HepG2 (cell line): ENCODE data around the gene GGACT. TPM values are rescaled to one million over a fixed set of nuclear protein-coding genes. Genes with fewer than 3 reads are reported as not detected.

Experiments used
- FOXA1 ChIP-seq, 2 experiments: fragments of 450-650 bp in 1 of 2; sonication (generic) in 1 of 2; formaldehyde crosslinking in 1 of 2; IDR thresholded peaks; 2 replicates each; pipeline versions ENCODE4 v1.4.0 to v1.6.1; 2016 to 2020; ENCODE audit warnings: missing genetic modification reagents in 1 of 2
- IRX3 ChIP-seq: sonication (generic); formaldehyde crosslinking; IDR thresholded peaks from 2 replicates; pipeline ENCODE4 v1.8.1; 2023; ENCODE audit warnings: mild to moderate bottlenecking, low read depth, missing genetic modification reagents, borderline replicate concordance
- MBNL3 ChIP-seq: fragments of 250-450 bp; sonication (Bioruptor Pico); conservative IDR thresholded peaks from 2 replicates; pipeline ENCODE4 v1.8.0; 2022; ENCODE audit warnings: mild to moderate bottlenecking, inconsistent platforms
- MEIS1 ChIP-seq: sonication (generic); formaldehyde crosslinking; IDR thresholded peaks from 2 replicates; pipeline ENCODE4 v1.9.0; 2021; ENCODE audit warnings: mild to moderate bottlenecking, missing genetic modification reagents, moderate library complexity, borderline replicate concordance
- NR1H2 ChIP-seq: sonication (generic); formaldehyde crosslinking; IDR thresholded peaks from 2 replicates; pipeline ENCODE4 v1.8.1; 2022; ENCODE audit warnings: low read depth, missing genetic modification reagents, borderline replicate concordance
- POGZ ChIP-seq: sonication (generic); formaldehyde crosslinking; IDR thresholded peaks from 2 replicates; pipeline ENCODE4 v1.4.0; 2020; ENCODE audit warnings: mild to moderate bottlenecking, missing genetic modification reagents
- TAF15 ChIP-seq: fragments of 200-400 bp; formaldehyde crosslinking; IDR thresholded peaks from one replicate; pipeline ENCODE4 v1.6.1; 2018; ENCODE audit warnings: mild to moderate bottlenecking, low read depth, low read length; ENCODE audit not compliant: poor library complexity, severe bottlenecking
- ZBTB3 ChIP-seq: sonication (generic); formaldehyde crosslinking; IDR thresholded peaks from 2 replicates; pipeline ENCODE4 v1.4.0; 2020; ENCODE audit warnings: low read depth, mild to moderate bottlenecking, moderate library complexity, missing genetic modification reagents, borderline replicate concordance
- ZFAT ChIP-seq: sonication (generic); formaldehyde crosslinking; conservative IDR thresholded peaks from 2 replicates; pipeline ENCODE4 v1.8.1; 2023; ENCODE audit warnings: missing genetic modification reagents, inconsistent platforms
- ZNF232 ChIP-seq: sonication (generic); formaldehyde crosslinking; IDR thresholded peaks from 2 replicates; pipeline ENCODE4 v1.4.0; 2020; ENCODE audit warnings: missing genetic modification reagents, borderline replicate concordance
- ZNF34 ChIP-seq: sonication (generic); formaldehyde crosslinking; IDR thresholded peaks from 2 replicates; pipeline ENCODE4 v1.4.0; 2020; ENCODE audit warnings: mild to moderate bottlenecking, missing genetic modification reagents, borderline replicate concordance
- ZNF460 ChIP-seq: sonication (generic); formaldehyde crosslinking; IDR thresholded peaks from 2 replicates; pipeline ENCODE4 v1.5.1; 2020; ENCODE audit warnings: missing genetic modification reagents, mild to moderate bottlenecking, borderline replicate concordance
- polyA plus RNA-seq, 8 experiments: library from polyadenylated mRNA; depleted of rRNA in 3 of 8; stranded (reverse) in 7 of 8; unstranded in 1 of 8; fragments of >200 nt; fragmentation: Illumina TruSeq in 4 of 8; extraction: Trizol in 4 of 8; gene quantifications; 2 replicates each; pipeline versions ENCODE4 v1.2.1 to v1.2.3, GENCODE V29; 2011 to 2016; ENCODE audit warnings: low read depth in 4 of 8, missing spikeins in 1 of 8, mixed read lengths in 1 of 8; ENCODE audit not compliant: insufficient read depth in 1 of 8
- total RNA-seq, 5 experiments: library from RNA; depleted of rRNA; stranded (reverse); fragments of >200 nt; fragmentation: Illumina TruSeq; extraction: Trizol; gene quantifications; 2 replicates each; pipeline ENCODE4 v1.2.3, GENCODE V29; 2016; ENCODE audit warnings: low read depth in 1 of 5
- TF ChIP-seq, protein P1 (sequence below): sonication (generic); formaldehyde crosslinking; IDR thresholded peaks from 2 replicates; pipeline ENCODE4 v1.5.0; 2020; ENCODE audit warnings: mild to moderate bottlenecking, missing genetic modification reagents, borderline replicate concordance
- TF ChIP-seq, protein P2 (sequence below): sonication (generic); formaldehyde crosslinking; IDR thresholded peaks from 2 replicates; pipeline ENCODE4 v1.4.0; 2020; ENCODE audit warnings: missing genetic modification reagents
- TF ChIP-seq, protein P3 (sequence below): IDR thresholded peaks from 2 replicates; pipeline ENCODE4 v1.6.1; 2016; ENCODE audit warnings: low read depth, borderline replicate concordance
- TF ChIP-seq, protein P4 (sequence below): sonication (generic); formaldehyde crosslinking; IDR thresholded peaks from 2 replicates; pipeline ENCODE4 v1.4.0; 2020; ENCODE audit warnings: mild to moderate bottlenecking, missing genetic modification reagents
- TF ChIP-seq, protein P5 (sequence below): sonication (generic); formaldehyde crosslinking; IDR thresholded peaks from 2 replicates; pipeline ENCODE4 v1.5.1; 2020; ENCODE audit warnings: mild to moderate bottlenecking, moderate library complexity, missing genetic modification reagents

The GGACT gene
- total and polyA plus RNA-seq, 2 of the 13 experiments (the other 11 are each of a cell fraction or from before 2014, with no cell fraction given): 1.7 to 1.9 TPM

DNA sequence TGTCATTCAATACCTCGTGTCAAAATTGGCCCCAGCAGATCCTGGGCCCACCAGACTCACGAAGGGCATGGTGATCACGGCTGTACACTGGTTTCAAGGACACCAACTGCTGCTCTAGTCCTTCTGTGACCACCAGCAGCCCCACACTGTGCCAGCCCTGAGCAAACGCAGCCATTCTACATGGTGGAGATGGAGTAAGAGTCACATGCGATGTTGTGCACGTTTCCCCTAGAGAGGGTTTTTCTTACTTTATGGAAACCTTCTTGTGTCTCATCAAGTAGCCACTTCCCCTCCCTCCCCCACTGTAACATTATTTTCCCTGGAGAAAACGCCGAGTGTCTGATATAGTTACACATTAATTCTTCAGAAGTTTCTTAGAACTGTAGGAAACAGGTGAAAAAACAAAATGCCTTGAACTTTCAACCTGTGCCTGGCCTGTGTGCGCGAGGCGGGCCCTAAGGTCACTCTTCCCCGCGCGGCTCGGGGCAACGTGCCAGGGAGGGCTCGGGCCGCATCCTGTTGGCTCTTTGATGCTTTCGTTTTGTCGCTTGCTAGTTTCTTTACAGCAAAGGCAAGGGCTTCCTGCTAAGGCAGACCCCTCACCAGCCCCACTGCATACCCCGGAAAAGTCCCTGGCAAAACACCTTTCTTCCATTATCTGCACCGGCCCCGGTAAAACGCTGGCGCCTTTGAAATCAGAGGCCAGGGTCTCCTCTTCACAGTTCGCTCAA lies 44.6 kb downstream of the GGACT start (continued):
- TF ChIP-seq, protein P1, sequence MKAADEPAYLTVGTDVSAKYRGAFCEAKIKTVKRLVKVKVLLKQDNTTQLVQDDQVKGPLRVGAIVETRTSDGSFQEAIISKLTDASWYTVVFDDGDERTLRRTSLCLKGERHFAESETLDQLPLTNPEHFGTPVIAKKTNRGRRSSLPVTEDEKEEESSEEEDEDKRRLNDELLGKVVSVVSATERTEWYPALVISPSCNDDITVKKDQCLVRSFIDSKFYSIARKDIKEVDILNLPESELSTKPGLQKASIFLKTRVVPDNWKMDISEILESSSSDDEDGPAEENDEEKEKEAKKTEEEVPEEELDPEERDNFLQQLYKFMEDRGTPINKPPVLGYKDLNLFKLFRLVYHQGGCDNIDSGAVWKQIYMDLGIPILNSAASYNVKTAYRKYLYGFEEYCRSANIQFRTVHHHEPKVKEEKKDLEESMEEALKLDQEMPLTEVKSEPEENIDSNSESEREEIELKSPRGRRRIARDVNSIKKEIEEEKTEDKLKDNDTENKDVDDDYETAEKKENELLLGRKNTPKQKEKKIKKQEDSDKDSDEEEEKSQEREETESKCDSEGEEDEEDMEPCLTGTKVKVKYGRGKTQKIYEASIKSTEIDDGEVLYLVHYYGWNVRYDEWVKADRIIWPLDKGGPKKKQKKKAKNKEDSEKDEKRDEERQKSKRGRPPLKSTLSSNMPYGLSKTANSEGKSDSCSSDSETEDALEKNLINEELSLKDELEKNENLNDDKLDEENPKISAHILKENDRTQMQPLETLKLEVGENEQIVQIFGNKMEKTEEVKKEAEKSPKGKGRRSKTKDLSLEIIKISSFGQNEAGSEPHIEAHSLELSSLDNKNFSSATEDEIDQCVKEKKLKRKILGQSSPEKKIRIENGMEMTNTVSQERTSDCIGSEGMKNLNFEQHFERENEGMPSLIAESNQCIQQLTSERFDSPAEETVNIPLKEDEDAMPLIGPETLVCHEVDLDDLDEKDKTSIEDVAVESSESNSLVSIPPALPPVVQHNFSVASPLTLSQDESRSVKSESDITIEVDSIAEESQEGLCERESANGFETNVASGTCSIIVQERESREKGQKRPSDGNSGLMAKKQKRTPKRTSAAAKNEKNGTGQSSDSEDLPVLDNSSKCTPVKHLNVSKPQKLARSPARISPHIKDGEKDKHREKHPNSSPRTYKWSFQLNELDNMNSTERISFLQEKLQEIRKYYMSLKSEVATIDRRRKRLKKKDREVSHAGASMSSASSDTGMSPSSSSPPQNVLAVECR (CRISPR knock-in tag): peak; percentile 56; the same call in 1 of the 2 replicates
- TF ChIP-seq NR1H2 (CRISPR knock-in tag): no peak; the same call in 1 of the 2 replicates
- TF ChIP-seq, protein P2, sequence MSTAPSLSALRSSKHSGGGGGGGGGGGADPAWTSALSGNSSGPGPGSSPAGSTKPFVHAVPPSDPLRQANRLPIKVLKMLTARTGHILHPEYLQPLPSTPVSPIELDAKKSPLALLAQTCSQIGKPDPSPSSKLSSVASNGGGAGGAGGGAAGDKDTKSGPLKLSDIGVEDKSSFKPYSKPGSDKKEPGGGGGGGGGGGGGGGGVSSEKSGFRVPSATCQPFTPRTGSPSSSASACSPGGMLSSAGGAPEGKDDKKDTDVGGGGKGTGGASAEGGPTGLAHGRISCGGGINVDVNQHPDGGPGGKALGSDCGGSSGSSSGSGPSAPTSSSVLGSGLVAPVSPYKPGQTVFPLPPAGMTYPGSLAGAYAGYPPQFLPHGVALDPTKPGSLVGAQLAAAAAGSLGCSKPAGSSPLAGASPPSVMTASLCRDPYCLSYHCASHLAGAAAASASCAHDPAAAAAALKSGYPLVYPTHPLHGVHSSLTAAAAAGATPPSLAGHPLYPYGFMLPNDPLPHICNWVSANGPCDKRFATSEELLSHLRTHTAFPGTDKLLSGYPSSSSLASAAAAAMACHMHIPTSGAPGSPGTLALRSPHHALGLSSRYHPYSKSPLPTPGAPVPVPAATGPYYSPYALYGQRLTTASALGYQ: no peak
- TF ChIP-seq ZFAT (CRISPR knock-in tag): no peak
- TF ChIP-seq MEIS1: 0 out of 2 replicates have a peak, but pooled peaks have one; percentile 47
- TF ChIP-seq, protein P3, sequence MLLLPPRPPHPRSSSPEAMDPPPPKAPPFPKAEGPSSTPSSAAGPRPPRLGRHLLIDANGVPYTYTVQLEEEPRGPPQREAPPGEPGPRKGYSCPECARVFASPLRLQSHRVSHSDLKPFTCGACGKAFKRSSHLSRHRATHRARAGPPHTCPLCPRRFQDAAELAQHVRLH (CRISPR knock-in tag): peak; percentile 38; the same call in 1 of the 2 replicates
- TF ChIP-seq, protein P4, sequence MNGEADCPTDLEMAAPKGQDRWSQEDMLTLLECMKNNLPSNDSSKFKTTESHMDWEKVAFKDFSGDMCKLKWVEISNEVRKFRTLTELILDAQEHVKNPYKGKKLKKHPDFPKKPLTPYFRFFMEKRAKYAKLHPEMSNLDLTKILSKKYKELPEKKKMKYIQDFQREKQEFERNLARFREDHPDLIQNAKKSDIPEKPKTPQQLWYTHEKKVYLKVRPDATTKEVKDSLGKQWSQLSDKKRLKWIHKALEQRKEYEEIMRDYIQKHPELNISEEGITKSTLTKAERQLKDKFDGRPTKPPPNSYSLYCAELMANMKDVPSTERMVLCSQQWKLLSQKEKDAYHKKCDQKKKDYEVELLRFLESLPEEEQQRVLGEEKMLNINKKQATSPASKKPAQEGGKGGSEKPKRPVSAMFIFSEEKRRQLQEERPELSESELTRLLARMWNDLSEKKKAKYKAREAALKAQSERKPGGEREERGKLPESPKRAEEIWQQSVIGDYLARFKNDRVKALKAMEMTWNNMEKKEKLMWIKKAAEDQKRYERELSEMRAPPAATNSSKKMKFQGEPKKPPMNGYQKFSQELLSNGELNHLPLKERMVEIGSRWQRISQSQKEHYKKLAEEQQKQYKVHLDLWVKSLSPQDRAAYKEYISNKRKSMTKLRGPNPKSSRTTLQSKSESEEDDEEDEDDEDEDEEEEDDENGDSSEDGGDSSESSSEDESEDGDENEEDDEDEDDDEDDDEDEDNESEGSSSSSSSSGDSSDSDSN (CRISPR knock-in tag): peak; percentile 37; the same call in 1 of the 2 replicates
- peak; percentile 73 for TF ChIP-seq POGZ
- TF ChIP-seq ZNF232 (CRISPR knock-in tag): no peak
- TF ChIP-seq TAF15: no peak
- TF ChIP-seq ZBTB3 (CRISPR knock-in tag): no peak
- no peak for TF ChIP-seq MBNL3 (CRISPR knock-in tag)
- no peak for TF ChIP-seq ZNF34
- TF ChIP-seq FOXA1 (IDR thresholded peaks at IDR 0.05): no peak
- no peak for TF ChIP-seq FOXA1 (CRISPR knock-in tag; IDR thresholded peaks at IDR 0.05)
- TF ChIP-seq ZNF460 (CRISPR knock-in tag): no peak
- TF ChIP-seq, protein P5, sequence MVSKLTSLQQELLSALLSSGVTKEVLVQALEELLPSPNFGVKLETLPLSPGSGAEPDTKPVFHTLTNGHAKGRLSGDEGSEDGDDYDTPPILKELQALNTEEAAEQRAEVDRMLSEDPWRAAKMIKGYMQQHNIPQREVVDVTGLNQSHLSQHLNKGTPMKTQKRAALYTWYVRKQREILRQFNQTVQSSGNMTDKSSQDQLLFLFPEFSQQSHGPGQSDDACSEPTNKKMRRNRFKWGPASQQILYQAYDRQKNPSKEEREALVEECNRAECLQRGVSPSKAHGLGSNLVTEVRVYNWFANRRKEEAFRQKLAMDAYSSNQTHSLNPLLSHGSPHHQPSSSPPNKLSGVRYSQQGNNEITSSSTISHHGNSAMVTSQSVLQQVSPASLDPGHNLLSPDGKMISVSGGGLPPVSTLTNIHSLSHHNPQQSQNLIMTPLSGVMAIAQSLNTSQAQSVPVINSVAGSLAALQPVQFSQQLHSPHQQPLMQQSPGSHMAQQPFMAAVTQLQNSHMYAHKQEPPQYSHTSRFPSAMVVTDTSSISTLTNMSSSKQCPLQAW (CRISPR knock-in tag): peak; percentile 80
- no peak for TF ChIP-seq IRX3 (CRISPR knock-in tag)
